C4-2B (cell line): ENCODE measurements around the gene AGT.
"Not testable (repeated sequence)": the region's sequence is repeated elsewhere in the genome, so short reads cannot be mapped to it uniquely, and the experiment has no call there.

ENCODE experiments used
- H3K27ac ChIP-seq: fragments of 450-650 bp; 2 replicates; pipeline ENCODE4 v1.5.1; 2017
- ZFX ChIP-seq: fragments of 450-650 bp; IDR thresholded peaks from 2 replicates; pipeline ENCODE4 v1.6.1; 2017
- TF ChIP-seq, protein P1 (sequence below): fragments of 450-650 bp; conservative IDR thresholded peaks from 2 replicates; pipeline ENCODE4 v1.5.1; 2017; ENCODE audit warnings: mild to moderate bottlenecking

The AGT gene

DNA sequence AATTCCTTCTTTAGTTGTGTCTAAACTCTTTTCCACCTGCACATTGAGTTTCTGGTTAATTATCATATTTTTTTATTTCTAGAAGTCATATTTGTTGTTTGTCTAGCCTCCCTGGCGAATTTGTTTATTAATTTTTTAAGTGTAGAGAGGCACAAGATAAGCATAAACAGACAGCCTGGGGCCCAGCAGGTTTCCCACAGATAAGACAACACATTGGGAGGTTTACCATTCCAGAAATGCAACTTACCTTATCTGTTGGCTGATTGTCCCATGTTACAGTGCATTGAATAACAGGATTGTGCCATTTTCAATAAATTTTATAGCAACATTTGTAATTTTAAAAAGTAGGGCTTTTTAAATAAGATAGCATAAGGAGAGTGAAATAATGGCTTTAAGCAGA lies 36.7 kb downstream of the AGT start:
- TF ChIP-seq, protein P1, sequence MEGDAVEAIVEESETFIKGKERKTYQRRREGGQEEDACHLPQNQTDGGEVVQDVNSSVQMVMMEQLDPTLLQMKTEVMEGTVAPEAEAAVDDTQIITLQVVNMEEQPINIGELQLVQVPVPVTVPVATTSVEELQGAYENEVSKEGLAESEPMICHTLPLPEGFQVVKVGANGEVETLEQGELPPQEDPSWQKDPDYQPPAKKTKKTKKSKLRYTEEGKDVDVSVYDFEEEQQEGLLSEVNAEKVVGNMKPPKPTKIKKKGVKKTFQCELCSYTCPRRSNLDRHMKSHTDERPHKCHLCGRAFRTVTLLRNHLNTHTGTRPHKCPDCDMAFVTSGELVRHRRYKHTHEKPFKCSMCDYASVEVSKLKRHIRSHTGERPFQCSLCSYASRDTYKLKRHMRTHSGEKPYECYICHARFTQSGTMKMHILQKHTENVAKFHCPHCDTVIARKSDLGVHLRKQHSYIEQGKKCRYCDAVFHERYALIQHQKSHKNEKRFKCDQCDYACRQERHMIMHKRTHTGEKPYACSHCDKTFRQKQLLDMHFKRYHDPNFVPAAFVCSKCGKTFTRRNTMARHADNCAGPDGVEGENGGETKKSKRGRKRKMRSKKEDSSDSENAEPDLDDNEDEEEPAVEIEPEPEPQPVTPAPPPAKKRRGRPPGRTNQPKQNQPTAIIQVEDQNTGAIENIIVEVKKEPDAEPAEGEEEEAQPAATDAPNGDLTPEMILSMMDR = no peak
- TF ChIP-seq ZFX = no peak
- no peak overlapping the region for H3K27ac ChIP-seq

DNA sequence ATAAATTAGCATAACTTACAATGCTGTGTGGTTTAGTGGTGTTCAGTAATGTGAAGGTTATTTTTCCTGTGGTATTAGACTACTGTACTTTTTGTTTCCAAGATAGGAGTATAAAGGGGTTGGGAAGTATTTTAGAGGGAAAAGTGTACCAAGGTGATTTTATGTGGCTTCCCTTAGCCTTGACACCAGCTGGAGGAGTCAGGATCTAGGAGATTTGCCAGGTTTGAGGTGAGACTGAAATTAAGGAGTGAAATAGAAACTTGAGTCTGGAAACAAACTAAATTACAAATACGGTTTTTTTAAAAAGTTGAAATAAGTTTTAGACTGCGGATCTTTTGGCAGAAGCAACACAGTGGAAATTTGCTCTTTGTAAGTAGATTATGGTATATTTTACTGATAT lies 39.3 kb downstream of the AGT start:
- H3K27ac ChIP-seq = no peak overlapping the region
- TF ChIP-seq, protein P1 = no peak
- no peak for TF ChIP-seq ZFX

DNA sequence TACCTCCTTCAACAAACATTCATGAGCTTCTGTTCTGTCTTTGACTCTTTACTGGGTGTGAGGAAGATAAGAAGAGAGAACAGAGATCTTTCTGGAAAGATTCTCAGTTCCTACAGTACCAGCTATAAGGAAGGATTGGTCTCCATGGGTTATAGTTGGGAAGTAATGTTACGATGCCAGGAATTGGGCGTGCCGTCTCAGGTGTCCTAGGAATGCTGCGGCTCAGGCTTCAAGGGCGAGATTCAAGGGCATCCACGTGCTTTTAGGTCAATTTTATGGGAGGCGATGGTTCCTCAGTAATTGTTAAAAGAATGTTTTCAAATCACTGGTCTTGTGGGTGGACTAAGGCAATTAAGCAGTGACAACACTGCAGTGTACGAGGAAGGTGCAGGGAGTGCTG lies 44.4 kb downstream of the AGT start:
- no peak for TF ChIP-seq ZFX
- no peak overlapping the region for H3K27ac ChIP-seq

- no peak for TF ChIP-seq ZFX
- TF ChIP-seq, protein P1 = no peak
These were observed 45.7 kb downstream of the AGT start for GRCh38 chr1:230668227-230668626.

GRCh38 chr1:230661976-230662375 lies 51.9 kb downstream of the AGT start:
- no peak for TF ChIP-seq ZFX
- TF ChIP-seq, protein P1 = no peak
- no peak overlapping the region for H3K27ac ChIP-seq

More at GRCh38 chr1:230668227-230668626, 45.7 kb downstream of the AGT start:
- no peak overlapping the region for H3K27ac ChIP-seq

- TF ChIP-seq ZFX = no peak
- TF ChIP-seq, protein P1 = no peak
- no peak overlapping the region for H3K27ac ChIP-seq
These were observed 55.2 kb downstream of the AGT start for GRCh38 chr1:230658691-230659090.

DNA sequence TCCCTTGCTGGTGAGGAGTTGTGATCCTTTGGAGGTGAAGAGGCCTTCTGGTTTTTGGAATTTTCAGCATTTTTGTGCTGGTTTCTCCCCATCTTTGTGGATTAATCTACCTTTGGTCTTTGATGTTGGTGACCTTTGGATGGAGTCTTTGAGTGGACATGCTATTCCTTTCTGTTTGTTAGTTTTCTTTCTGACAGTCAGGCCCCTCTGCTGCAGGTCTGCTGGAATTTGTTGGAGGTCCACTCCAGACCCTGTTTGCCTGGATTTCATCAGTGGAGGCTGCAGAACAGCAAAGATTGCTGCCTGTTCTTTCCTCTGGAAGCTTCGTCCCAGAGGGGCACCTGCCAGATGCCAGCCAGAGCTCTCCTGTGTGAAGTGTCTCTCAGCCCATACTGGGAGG lies 55.8 kb downstream of the AGT start:
- H3K27ac ChIP-seq = not testable (repeated sequence)

- not testable (repeated sequence) for H3K27ac ChIP-seq
These were observed 57.2 kb downstream of the AGT start for GRCh38 chr1:230656719-230657118.
